GM19324 (cell line): Measurements from ENCODE around the gene PICK1.

Experiments used
- ATAC-seq: cut with Tn5 transposase; IDR thresholded peaks from one replicate; pipeline ENCODE4 v1.9.1; 2021; ENCODE audit warnings: mild to moderate bottlenecking, moderate library complexity; ENCODE audit not compliant: unreplicated experiment, low FRiP score

PICK1 gene

GRCh38 chr22:38056969-38057891, at the start of gene PICK1:
Gene PICK1 (plus strand): TSS chr22:38057404. CDS start chr22:38057810, 406 bp downstream.
- no peak for ATAC-seq

- ATAC-seq, result no peak
These were observed 48.0 kb upstream of the PICK1 start for GRCh38 chr22:38009000-38009806.

GRCh38 chr22:38012604-38013072, 44.6 kb upstream of the PICK1 start:
- ATAC-seq, result no peak

GRCh38 chr22:38014083-38014482, 43.1 kb upstream of the PICK1 start:
- no peak for ATAC-seq

GRCh38 chr22:38016182-38017151, 40.7 kb upstream of the PICK1 start:
- no peak for ATAC-seq

GRCh38 chr22:38017272-38017920, 39.8 kb upstream of the PICK1 start:
- no peak for ATAC-seq

GRCh38 chr22:38017939-38018885, 39.0 kb upstream of the PICK1 start:
- ATAC-seq, result no peak

GRCh38 chr22:38018938-38019827, 38.0 kb upstream of the PICK1 start:
- ATAC-seq, result no peak

GRCh38 chr22:38021206-38021605, 36.0 kb upstream of the PICK1 start:
- no peak for ATAC-seq

- no peak for ATAC-seq
These were observed 34.2 kb upstream of the PICK1 start for GRCh38 chr22:38023045-38023444.

- no peak for ATAC-seq
These were observed 31.7 kb upstream of the PICK1 start for GRCh38 chr22:38025514-38025913.

GRCh38 chr22:38026130-38027111, 30.8 kb upstream of the PICK1 start:
- ATAC-seq, result no peak

- no peak for ATAC-seq
These were observed 29.7 kb upstream of the PICK1 start for GRCh38 chr22:38027487-38027886.

GRCh38 chr22:38028344-38029130, 28.7 kb upstream of the PICK1 start:
- no peak for ATAC-seq

- no peak for ATAC-seq
These were observed 27.8 kb upstream of the PICK1 start for GRCh38 chr22:38029370-38029769.

GRCh38 chr22:38029901-38030300, 27.3 kb upstream of the PICK1 start:
- no peak for ATAC-seq
